CD4-positive, alpha-beta memory T cell (primary cell): ENCODE measurements around the gene ADAP1. TPM values are rescaled to one million over a fixed set of nuclear protein-coding genes. Genes with fewer than 3 reads are reported as not detected.
"Not testable (repeated sequence)": the region's sequence is repeated elsewhere in the genome, so short reads cannot be mapped to it uniquely, and the experiment has no call there.

Experiments used
- CTCF ChIA-PET: fragments of 350-600 bp; sonication (Branson Sonifier 250); formaldehyde crosslinking; loops from one replicate; lab custom pipeline; 2021; ENCODE audit warnings: inconsistent platforms; ENCODE audit not compliant: partially characterized antibody; lab: Charles Lee
- POLR2A ChIA-PET: fragments of 350-600 bp; sonication (Branson Sonifier 250); formaldehyde crosslinking; loops from one replicate; lab custom pipeline; 2021; ENCODE audit not compliant: partially characterized antibody; lab: Charles Lee
- DNase-seq, 5 donors: peaks; one replicate each; pipeline versions ENCODE4 v3.0.0 to v3.0.0-alpha.2; 2020 to 2022; ENCODE audit warnings: mixed read lengths in 1 of 5
- H3K27ac ChIP-seq: one replicate; pipeline ENCODE4 v1.7.0; 2013; ENCODE audit warnings: low read depth, low read length
- H3K27me3 ChIP-seq: 2 replicates; pipeline ENCODE4 v1.7.0; 2013; ENCODE audit warnings: mild to moderate bottlenecking, low read length, moderate library complexity; ENCODE audit not compliant: insufficient read depth
- H3K36me3 ChIP-seq: 2 replicates; pipeline ENCODE4 v1.7.0; 2013; ENCODE audit warnings: mild to moderate bottlenecking, low read length, moderate library complexity; ENCODE audit not compliant: insufficient read depth
- H3K4me1 ChIP-seq: 2 replicates; pipeline ENCODE4 v1.7.0; 2013; ENCODE audit warnings: mild to moderate bottlenecking, low read length, moderate library complexity; ENCODE audit not compliant: insufficient read depth
- H3K4me3 ChIP-seq, 2 donors: one replicate each; pipeline ENCODE4 v1.7.0; 2013; ENCODE audit warnings: low read length in 2 of 2, mild to moderate bottlenecking in 1 of 2
- H3K9me3 ChIP-seq, 2 donors: one replicate each; pipeline ENCODE4 v1.7.0; 2013; ENCODE audit warnings: low read length in 2 of 2, control low read depth in 1 of 2; ENCODE audit not compliant: control insufficient read depth in 1 of 2
- H3K27ac Mint-ChIP-seq, 7 donors: one replicate each; pipeline ENCODE4 v1.8.0; 2020 to 2021; ENCODE audit warnings: mixed read lengths in 7 of 7, mild to moderate bottlenecking in 6 of 7, inconsistent platforms in 3 of 7, moderate library complexity in 3 of 7
- H3K27me3 Mint-ChIP-seq, 2 donors: one replicate each; pipeline ENCODE4 v1.8.0; 2020 to 2021; ENCODE audit warnings: mixed read lengths in 2 of 2
- H3K36me3 Mint-ChIP-seq, 2 donors: one replicate each; pipeline ENCODE4 v1.8.0; 2020 to 2021; ENCODE audit warnings: mixed read lengths in 2 of 2, inconsistent platforms in 1 of 2, mild to moderate bottlenecking in 1 of 2
- H3K4me1 Mint-ChIP-seq, 4 donors: one replicate each; pipeline ENCODE4 v1.8.0; 2020 to 2021; ENCODE audit warnings: mixed read lengths in 4 of 4, mild to moderate bottlenecking in 1 of 4
- H3K4me3 Mint-ChIP-seq, 8 donors: one replicate each; pipeline ENCODE4 v1.8.0; 2020 to 2021; ENCODE audit warnings: mixed read lengths in 8 of 8, mild to moderate bottlenecking in 7 of 8, moderate library complexity in 6 of 8, inconsistent platforms in 3 of 8
- H3K9me3 Mint-ChIP-seq, 8 donors: one replicate each; pipeline ENCODE4 v1.8.0; 2020 to 2021; ENCODE audit warnings: mixed read lengths in 8 of 8, mild to moderate bottlenecking in 5 of 8, inconsistent platforms in 3 of 8, moderate library complexity in 1 of 8
- intact Hi-C: fragments of 100-400 bp; cut with micrococcal nuclease; formaldehyde crosslinking; loops from one replicate; pipeline ENCODE4 v1.15.1; 2023
- polyA plus RNA-seq, 2 donors: library from polyadenylated mRNA; unstranded; fragments of 300-500 nt; fragmentation: Illumina TruSeq; gene quantifications; one replicate each; pipeline ENCODE4 v1.2.3, GENCODE V29; 2021
- total RNA-seq, 2 experiments: library from RNA; stranded (reverse); gene quantifications; one replicate each; pipeline ENCODE4 v1.2.3, GENCODE V29; 2021

The ADAP1 gene
- total and polyA plus RNA-seq, 4 experiments from 2014 or later: 5.1 to 10.0 (median 8.8) TPM

DNA sequence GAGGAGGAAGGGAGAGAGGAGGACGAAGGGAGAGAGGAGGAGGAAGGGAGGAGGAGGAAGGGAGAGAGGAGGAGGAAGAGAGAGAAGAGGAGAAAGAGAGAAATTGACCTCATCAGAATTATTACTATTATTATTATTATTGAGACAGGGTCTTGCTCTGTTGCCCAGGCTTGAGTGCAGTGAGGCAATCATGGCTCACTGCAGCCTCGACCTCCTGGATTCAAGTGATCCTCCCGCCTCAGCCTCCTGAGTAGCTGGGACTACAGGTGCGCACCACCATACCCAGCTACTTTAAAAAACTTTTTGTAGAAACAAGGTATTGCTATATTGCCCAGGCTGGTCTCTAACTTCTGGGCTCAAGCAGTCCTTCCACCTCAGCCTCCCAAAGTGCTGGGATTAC, 10.7 kb downstream of the ADAP1 start:
- H3K27me3 ChIP-seq, CTCF ChIA-PET, H3K4me1 ChIP-seq, H3K27ac Mint-ChIP-seq, H3K36me3 ChIP-seq, H3K4me1 Mint-ChIP-seq, H3K9me3 ChIP-seq, H3K27me3 Mint-ChIP-seq, H3K27ac ChIP-seq, H3K4me3 Mint-ChIP-seq, POLR2A ChIA-PET, H3K4me3 ChIP-seq, DNase-seq, intact Hi-C loops, H3K36me3 Mint-ChIP-seq: not testable (repeated sequence)
- peaks cover 0 to 15% (median 5%) of the 10 kb centered on the region in 8 donors for H3K9me3 Mint-ChIP-seq

DNA sequence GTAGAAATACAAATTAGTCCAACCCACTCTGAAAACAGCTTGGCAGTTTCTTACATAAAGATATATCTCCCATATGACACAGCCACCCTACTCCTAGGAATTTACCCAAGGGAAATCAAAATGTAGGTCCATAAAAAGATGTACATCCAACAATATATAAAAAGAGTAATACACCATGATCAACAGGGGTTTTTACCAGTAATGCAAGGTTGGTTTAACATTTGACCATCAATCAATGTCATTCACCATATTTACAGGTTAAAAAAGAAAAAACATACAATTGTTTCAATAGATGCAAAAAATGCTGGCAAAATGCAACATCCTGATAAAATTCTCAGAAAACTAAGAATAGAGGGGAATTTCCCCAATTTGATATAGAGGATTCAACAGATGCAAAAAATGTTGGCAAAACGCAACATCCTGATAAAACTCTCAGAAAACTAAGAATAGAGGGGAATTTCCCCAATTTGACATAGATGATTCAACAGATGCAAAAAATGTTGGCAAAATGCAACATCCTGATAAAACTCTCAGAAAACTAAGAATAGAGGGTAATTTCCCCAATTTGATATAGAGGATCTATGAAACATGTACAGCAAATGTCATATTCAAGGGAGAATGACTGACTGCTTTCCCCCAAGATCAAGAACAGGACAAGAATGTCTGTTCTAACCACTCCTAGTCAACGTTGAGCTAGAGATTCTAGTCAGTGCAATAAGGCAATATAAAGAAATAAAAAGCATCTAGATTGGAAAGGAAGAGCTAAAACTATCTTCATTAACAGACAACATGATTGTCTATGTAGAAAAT, 13.7 kb downstream of the ADAP1 start:
- Mint-ChIP-seq H3K9me3 (peaks cover 0 to 15% (median 5%) of the 10 kb centered on the region in 8 donors), H3K27me3 (peaks cover 0 to 2% of the 10 kb centered on the region in 2 donors), H3K4me1 (peaks cover 4 to 9% (median 6%) of the 10 kb centered on the region in 4 donors), H3K36me3 (peaks cover 0 to 5% of the 10 kb centered on the region in 2 donors), H3K27ac (no peak overlapping the region), H3K4me3 (no peak overlapping the region)
- DNase-seq: no peak
- Histone ChIP-seq H3K9me3 (peaks cover 0 to 6% of the 10 kb centered on the region in 2 donors), H3K27me3 (no peaks in the 10 kb centered on the region), H3K36me3 (no peaks in the 10 kb centered on the region), H3K27ac (no peak overlapping the region), H3K4me3 (no peak overlapping the region), H3K4me1 (peaks cover 5% of the 10 kb centered on the region)
- ChIA-PET POLR2A (no interaction called here), CTCF (no interaction called here)
- intact Hi-C loops: loop anchor here (2.0 kb wide), 1 partner anchor 18 kb away; no protein-coding TSS in a partner anchor

DNA sequence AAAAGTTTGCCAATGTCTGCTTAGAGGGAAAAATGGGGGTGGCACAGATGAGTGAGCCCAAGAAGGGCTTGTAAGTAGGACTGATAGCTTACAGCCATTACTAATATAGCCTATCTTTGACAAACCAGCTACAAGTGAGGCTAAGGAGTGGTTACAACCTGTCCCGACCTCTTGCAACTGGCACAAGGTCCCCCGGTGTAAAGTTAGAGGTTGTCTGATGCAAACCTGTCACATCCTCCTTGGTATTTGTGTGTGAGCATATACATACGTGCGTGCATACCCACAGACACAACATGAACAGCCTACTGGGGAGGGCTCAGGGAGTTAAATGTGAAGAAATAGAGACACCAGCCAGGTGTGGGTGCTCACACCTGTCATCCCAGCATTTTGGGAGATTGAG, 14.6 kb downstream of the ADAP1 start:
- H3K27ac ChIP-seq: no peak overlapping the region
- H3K27me3 ChIP-seq: no peaks in the 10 kb centered on the region
- ChIA-PET CTCF (no interaction called here), POLR2A (no interaction called here)
- H3K36me3 Mint-ChIP-seq: peaks cover 0 to 5% of the 10 kb centered on the region in 2 donors
- H3K4me1 Mint-ChIP-seq: peaks cover 4 to 9% (median 6%) of the 10 kb centered on the region in 4 donors
- H3K9me3 Mint-ChIP-seq: peaks cover 0 to 15% (median 5%) of the 10 kb centered on the region in 8 donors
- intact Hi-C loops: loop anchor here (2.0 kb wide), 1 partner anchor 17 kb away; no protein-coding TSS in a partner anchor
- no peak overlapping the region for H3K4me3 ChIP-seq
- DNase-seq: no peak
- peaks cover 5% of the 10 kb centered on the region for H3K4me1 ChIP-seq
- peaks cover 0 to 6% of the 10 kb centered on the region in 2 donors for H3K9me3 ChIP-seq
- H3K27me3 Mint-ChIP-seq: peaks cover 0 to 2% of the 10 kb centered on the region in 2 donors
- no peak overlapping the region for H3K27ac Mint-ChIP-seq
- H3K4me3 Mint-ChIP-seq: no peak overlapping the region
- no peaks in the 10 kb centered on the region for H3K36me3 ChIP-seq

DNA sequence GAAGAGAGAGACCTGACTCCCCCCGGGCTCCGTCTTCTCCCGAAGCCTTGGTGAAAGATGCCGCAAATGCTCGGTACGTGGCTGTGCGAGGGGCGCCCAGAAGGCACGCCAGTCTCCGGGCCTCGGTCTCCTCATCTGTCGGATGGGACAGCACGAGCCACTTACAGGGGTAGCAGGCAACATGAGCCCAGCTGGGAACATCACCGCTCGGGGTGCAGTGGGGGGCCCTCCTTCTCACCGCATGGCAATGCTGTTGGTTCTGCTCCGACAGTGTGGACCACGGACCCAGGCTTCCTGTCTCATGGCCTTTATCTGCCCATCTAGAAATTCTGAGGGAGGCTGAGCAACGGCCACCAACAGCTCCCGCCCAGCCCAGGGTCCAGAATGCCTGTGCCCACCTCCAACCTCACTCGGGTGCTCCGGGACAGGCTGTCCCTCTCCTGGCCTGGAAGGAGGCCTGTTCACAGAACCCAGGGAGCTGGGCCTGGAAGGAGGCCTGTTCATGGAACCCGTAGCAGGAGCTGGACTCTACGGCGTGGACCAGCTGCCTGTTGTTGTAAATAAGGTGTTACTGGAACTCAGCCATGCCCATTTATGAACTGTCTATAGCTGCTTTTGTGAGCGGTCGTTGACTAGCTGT, 15.8 kb downstream of the ADAP1 start:
- Histone ChIP-seq H3K27me3 (no peaks in the 10 kb centered on the region), H3K9me3 (peaks cover 0 to 6% of the 10 kb centered on the region in 2 donors), H3K4me3 (no peak overlapping the region), H3K27ac (no peak overlapping the region), H3K4me1 (peaks cover 5% of the 10 kb centered on the region), H3K36me3 (no peaks in the 10 kb centered on the region)
- CTCF ChIA-PET: interaction anchor here (0.9 to 2.3 kb wide), 2 partner anchors 9 to 30 kb away, joined by 3 to 7 read pairs; no protein-coding TSS in a partner anchor
- Mint-ChIP-seq H3K27me3 (peaks cover 0 to 2% of the 10 kb centered on the region in 2 donors), H3K4me1 (peaks cover 4 to 9% (median 6%) of the 10 kb centered on the region in 4 donors), H3K4me3 (no peak overlapping the region), H3K9me3 (peaks cover 0 to 15% (median 5%) of the 10 kb centered on the region in 8 donors), H3K36me3 (peaks cover 0 to 5% of the 10 kb centered on the region in 2 donors), H3K27ac (no peak overlapping the region)
- POLR2A ChIA-PET: interaction anchor here (1.4 kb wide), 1 partner anchor 15 kb away, joined by 4 read pairs; no protein-coding TSS in a partner anchor
- no peak for DNase-seq
- intact Hi-C loops: no loop called here

DNA sequence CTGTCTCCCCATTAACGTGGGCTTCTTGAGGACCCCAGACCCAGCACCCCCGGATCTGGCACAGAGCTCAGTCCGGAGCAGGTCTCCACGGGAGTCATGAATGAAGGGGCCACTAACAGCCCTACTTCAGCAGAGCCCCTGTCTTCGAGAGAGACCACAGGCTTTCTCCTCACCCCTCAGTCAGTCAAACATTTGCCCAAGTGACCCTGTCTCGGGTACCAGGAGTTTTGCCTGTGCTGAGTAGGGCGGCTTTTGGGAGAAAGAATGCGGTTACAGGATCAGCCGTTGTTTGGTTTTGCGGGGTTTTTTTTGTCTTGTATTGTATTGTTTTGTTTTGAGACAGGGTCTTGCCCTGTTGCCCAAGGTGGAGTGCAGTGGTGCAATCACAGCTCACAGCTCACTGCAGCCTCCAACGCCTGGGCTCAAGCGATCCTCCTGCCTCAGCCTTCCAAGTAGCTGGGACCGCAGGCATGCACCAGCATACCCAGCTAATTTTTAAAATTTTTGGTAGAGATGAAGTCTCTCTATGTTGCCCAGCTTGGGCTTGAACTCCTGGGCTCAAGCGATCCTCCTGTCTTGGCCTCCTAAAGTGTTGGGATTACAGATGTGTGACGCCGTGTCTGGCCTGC, 16.5 kb downstream of the ADAP1 start:
- Histone ChIP-seq H3K36me3 (no peaks in the 10 kb centered on the region), H3K9me3 (peaks cover 0 to 6% of the 10 kb centered on the region in 2 donors), H3K27me3 (no peaks in the 10 kb centered on the region), H3K4me1 (peaks cover 5% of the 10 kb centered on the region), H3K27ac (no peak overlapping the region), H3K4me3 (no peak overlapping the region)
- Mint-ChIP-seq H3K27ac (no peak overlapping the region), H3K27me3 (peaks cover 0 to 2% of the 10 kb centered on the region in 2 donors), H3K36me3 (peaks cover 0 to 5% of the 10 kb centered on the region in 2 donors), H3K9me3 (peaks cover 0 to 15% (median 5%) of the 10 kb centered on the region in 8 donors), H3K4me1 (peaks cover 4 to 9% (median 6%) of the 10 kb centered on the region in 4 donors), H3K4me3 (no peak overlapping the region)
- ChIA-PET POLR2A (interaction anchor here (1.4 kb wide), 1 partner anchor 14 kb away, joined by 4 read pairs; no protein-coding TSS in a partner anchor), CTCF (interaction anchor here (0.9 to 2.3 kb wide), 2 partner anchors 9 to 29 kb away, joined by 3 to 7 read pairs; no protein-coding TSS in a partner anchor)
- intact Hi-C loops: no loop called here
- DNase-seq: no peak

DNA sequence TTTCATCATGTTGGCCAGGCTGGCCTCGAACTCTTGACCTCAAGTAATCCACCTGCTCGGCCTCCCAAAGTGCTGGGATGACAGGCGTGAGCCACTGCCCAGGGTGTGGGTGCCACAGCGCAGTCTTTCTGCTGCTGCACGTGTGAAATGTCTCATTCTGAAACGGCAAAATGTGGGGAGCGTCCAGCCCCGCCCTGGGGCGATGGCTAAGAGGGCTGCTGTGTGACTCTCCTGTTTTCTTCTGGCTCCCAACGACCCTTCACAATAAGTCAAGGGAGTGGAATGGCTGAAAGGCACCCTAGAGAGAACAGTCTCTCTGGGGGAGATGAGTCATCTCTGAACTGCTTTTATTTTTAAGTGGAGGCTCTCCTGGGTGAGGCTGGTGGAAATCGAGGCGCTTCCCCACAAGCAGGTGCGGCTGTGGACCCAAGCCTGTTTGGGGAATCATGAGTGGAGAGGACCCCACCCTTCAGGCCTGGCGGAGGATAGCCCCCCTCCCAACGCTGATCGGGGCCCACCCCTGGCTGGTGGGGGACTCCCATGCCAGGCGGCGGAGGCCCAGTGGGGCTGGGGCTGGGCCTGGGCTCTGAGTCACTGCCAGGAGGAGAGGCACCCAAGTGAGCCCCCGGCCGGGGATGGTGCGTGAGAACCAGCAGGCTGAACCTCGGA, 18.0 kb downstream of the ADAP1 start:
- no peaks in the 10 kb centered on the region for H3K27me3 Mint-ChIP-seq
- intact Hi-C loops: no loop called here
- Histone ChIP-seq H3K27me3 (no peaks in the 10 kb centered on the region), H3K36me3 (no peaks in the 10 kb centered on the region), H3K9me3 (peaks cover 0 to 6% of the 10 kb centered on the region in 2 donors), H3K4me1 (peaks cover 5% of the 10 kb centered on the region), H3K4me3 (no peak overlapping the region), H3K27ac (no peak overlapping the region)
- H3K4me1 Mint-ChIP-seq: peaks cover 4 to 7% (median 6%) of the 10 kb centered on the region in 4 donors
- peaks cover 0 to 15% (median 4%) of the 10 kb centered on the region in 8 donors for H3K9me3 Mint-ChIP-seq
- POLR2A ChIA-PET: no interaction called here
- peak overlapping the region in 3 of 7 donors; percentile 15 to 68 (median 41) for H3K27ac Mint-ChIP-seq
- DNase-seq: no peak
- H3K4me3 Mint-ChIP-seq: no peak overlapping the region
- H3K36me3 Mint-ChIP-seq: peaks cover 0 to 5% of the 10 kb centered on the region in 2 donors
- CTCF ChIA-PET: no interaction called here
